HG03378 (cell line): Measurements from ENCODE around the gene XPO1.
"Not testable (repeated sequence)": the region's sequence is repeated elsewhere in the genome, so short reads cannot be mapped to it uniquely, and the experiment has no call there.

ENCODE experiments used
- ATAC-seq: cut with Tn5 transposase; IDR thresholded peaks from one replicate; pipeline ENCODE4 v1.9.1; 2021; ENCODE audit warnings: mild to moderate bottlenecking, moderate library complexity; ENCODE audit not compliant: unreplicated experiment

XPO1 gene

GRCh38 chr2:61536572-61537276, 1.4 kb downstream of the XPO1 start:
- ATAC-seq: peak; percentile 66

DNA sequence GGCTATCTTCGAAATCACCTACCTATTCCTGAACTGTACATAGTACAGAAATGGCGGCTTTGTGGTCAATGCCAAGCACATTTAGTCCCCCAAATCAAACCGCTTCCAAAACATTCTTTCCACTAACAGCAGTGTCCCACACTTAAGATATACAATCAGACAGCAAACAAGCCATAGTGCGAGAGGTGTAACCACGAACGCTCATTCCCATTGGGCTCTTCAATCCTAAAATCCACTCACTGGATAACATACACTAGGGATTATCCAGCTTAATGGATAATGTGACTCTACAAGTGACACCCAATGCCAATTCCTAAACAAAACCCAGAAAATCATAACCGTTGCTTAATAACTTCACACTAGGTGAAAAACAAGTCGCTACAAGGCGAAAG, 2.0 kb downstream of the XPO1 start:
- ATAC-seq: no peak

GRCh38 chr2:61535449-61535848, 2.7 kb downstream of the XPO1 start:
- ATAC-seq: no peak

GRCh38 chr2:61534926-61535325, 3.2 kb downstream of the XPO1 start:
- ATAC-seq: no peak

GRCh38 chr2:61530749-61531148, 7.4 kb downstream of the XPO1 start:
- no peak for ATAC-seq

- ATAC-seq: no peak
Measured at GRCh38 chr2:61529944-61530735, 8.0 kb downstream of the XPO1 start.

DNA sequence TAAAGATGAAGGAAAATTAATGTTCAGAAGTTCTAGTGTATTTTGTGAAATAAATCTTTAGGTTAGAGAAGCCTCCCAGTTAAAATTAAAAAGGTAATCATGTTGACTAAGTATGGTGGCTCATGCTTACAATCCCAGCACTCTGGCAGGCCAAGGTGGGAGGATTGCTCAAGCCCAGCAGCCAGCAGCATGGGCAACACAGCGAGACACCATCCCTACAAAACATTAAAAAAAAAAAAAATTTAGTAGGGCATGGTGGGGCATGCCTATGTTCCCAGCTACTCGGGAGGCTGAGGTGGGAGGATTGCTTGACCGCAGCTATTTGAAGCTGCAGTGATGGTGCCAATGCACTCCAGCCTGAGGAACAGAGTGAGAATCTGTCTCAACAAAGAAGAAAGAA, 17.9 kb downstream of the XPO1 start:
- ATAC-seq: no peak

DNA sequence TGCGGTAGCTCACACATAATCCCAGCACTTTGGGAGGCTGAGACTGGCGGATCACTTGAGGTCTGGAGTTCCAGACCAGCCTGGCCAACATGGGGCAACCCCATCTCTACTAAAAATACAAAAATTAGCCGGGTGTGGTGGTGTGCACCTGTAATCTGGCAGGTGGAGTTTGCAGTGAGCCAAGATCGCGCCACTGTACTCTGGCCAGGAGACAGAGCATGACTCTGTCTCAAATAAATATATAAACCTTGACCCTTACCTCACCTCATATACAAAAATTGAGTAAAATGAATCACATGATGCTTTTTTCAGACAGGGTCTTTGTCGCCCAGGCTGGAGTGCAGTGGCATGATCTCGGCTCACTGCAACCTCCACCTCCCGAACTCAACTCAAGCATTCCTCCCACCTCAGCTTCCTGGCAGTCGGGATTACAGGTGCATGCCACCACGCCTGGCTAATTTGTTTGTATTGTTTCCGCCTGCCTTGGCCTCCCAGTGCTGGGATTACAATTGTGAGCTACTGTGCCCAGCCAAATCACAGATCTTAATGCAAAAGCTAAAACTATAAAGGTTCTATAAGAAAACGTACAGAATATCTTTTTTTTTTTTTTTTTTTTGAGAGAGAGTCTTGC, 25.3 kb downstream of the XPO1 start:
- no peak for ATAC-seq

- no peak for ATAC-seq
Measured at GRCh38 chr2:61510674-61511671, 27.2 kb downstream of the XPO1 start.

GRCh38 chr2:61504949-61505348, 33.2 kb downstream of the XPO1 start:
- ATAC-seq: no peak

GRCh38 chr2:61499060-61499459, 39.1 kb downstream of the XPO1 start:
- no peak for ATAC-seq

DNA sequence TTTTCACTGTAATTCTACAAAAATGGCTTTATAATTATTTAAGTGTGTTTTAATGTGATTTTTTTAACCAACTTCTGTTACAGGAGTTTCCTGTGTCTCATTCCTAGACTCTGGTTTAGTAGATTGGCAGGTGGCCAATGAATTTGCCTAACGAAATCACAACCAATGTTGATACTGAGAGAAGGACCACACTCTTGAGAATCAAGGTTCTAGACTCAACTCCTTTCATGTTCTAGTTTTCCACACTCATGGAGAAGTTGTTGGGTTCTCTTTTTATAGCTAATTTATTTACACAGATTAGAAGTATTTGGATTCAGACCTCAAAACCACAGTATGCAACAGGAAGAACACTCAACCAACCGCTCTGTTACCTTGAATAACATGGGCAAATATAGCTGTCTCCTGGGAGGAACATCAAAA, 44.6 kb downstream of the XPO1 start:
- ATAC-seq: no peak

DNA sequence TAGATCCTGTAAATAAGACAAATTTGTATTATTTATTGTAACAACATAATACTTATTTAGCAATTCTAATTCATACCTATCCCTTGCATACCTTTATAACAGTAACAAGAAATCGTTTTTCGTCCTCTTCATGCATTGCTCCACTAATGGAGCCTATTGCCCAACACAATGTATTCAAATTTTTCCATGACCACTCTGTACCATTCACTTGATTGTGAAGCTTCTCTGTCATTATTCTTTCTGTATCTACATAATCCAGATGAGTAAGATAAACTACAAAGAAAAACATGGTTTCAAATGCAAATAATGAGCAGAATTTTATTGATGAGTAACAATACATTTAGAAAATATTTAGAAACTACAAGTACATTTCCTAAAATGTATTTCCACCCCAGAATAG, 45.7 kb downstream of the XPO1 start:
- no peak for ATAC-seq

- ATAC-seq: no peak
Measured at GRCh38 chr2:61485281-61485680, 52.9 kb downstream of the XPO1 start.

- no peak for ATAC-seq
Measured at GRCh38 chr2:61478086-61478485, 60.1 kb downstream of the XPO1 start.

GRCh38 chr2:61476929-61477589, 61.1 kb downstream of the XPO1 start:
- not testable (repeated sequence) for ATAC-seq

- ATAC-seq: peak; percentile 27
Measured at GRCh38 chr2:61471905-61472805, 66.0 kb downstream of the XPO1 start.

DNA sequence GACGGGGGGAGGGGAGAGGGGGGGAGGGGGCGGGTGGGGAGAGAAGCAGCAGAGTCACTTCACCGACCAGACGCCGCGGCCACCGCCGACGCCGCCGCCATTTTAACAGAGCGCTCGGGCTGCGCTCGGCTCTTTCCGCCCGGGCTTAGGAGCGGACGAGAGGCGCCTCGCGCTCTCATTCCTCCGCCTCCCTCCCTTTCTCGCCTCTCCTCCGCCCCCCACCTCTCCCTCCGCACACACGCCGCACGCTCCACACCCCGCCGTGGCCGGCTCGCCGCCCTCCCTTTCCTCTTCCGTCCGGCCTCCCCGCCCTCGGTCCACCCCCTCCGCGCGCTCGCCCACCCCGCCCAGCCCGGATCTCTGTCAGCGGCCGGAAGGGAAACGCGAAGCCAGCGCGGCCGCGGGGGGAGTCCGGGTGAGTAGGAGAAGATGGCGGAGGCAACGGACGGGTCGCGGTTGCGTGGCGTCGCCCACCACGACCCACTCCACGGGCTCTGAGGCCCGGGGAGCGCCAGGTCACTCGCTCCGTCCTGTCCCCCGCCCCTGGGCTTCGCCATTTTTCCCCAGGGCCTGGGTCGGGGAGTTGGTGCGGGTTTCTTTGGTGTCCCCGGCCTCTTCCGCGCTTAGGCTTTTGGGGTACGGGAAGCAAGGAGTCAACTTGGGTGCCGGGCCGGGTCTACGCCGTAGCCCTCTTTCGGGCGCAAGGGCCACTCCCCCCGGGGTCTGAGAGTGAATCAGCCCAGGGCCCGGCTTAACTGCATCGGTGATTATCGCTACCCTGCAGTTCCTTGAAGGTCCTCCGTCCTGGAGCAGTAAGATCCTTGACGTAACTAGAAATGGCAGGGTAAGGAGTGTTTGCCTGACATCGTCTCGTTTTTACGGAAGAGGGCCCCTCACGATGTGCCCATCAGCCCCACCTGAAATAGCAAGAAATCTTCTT, 66.9 kb downstream of the XPO1 start, which contains the start of gene USP34:
Gene USP34 (minus strand): TSS at position 123 of the 940 bp plus-strand sequence. CDS start 395 bp downstream, outside the sequence.
- ATAC-seq: peak; percentile 55
